WERI-Rb-1 (cell line): ENCODE measurements around the gene BECN2.

Source experiments
- DNase-seq: peaks from one replicate; pipeline ENCODE4 v3.0.0-alpha.2; 2020
- H3K27ac ChIP-seq: fragments of 250-450 bp; sonication (Bioruptor Pico); 2 replicates; pipeline ENCODE4 v1.5.1; 2020; ENCODE audit warnings: mild to moderate bottlenecking, moderate library complexity
- H3K27me3 ChIP-seq: fragments of 250-450 bp; sonication (Bioruptor Pico); 2 replicates; pipeline ENCODE4 v1.5.1; 2021; ENCODE audit warnings: mild to moderate bottlenecking, low read depth, moderate library complexity; ENCODE audit not compliant: insufficient read depth, severe bottlenecking
- H3K36me3 ChIP-seq: fragments of 250-450 bp; sonication (Bioruptor Pico); 2 replicates; pipeline ENCODE4 v1.5.1; 2020; ENCODE audit warnings: mild to moderate bottlenecking, moderate library complexity
- H3K4me3 ChIP-seq: 2 replicates; pipeline ENCODE4 v1.5.1; 2011; ENCODE audit warnings: low read depth, mild to moderate bottlenecking, control low read depth, low read length
- H3K9me3 ChIP-seq: fragments of 250-450 bp; sonication (Bioruptor Pico); 2 replicates; pipeline ENCODE4 v1.5.1; 2021; ENCODE audit warnings: mild to moderate bottlenecking, moderate library complexity; ENCODE audit not compliant: severe bottlenecking
- TF ChIP-seq, protein P1 (sequence below): IDR thresholded peaks from 2 replicates; pipeline ENCODE4 v1.5.1; 2011; ENCODE audit warnings: low read depth, mild to moderate bottlenecking, control low read depth, inconsistent platforms, low read length

Gene BECN2

DNA sequence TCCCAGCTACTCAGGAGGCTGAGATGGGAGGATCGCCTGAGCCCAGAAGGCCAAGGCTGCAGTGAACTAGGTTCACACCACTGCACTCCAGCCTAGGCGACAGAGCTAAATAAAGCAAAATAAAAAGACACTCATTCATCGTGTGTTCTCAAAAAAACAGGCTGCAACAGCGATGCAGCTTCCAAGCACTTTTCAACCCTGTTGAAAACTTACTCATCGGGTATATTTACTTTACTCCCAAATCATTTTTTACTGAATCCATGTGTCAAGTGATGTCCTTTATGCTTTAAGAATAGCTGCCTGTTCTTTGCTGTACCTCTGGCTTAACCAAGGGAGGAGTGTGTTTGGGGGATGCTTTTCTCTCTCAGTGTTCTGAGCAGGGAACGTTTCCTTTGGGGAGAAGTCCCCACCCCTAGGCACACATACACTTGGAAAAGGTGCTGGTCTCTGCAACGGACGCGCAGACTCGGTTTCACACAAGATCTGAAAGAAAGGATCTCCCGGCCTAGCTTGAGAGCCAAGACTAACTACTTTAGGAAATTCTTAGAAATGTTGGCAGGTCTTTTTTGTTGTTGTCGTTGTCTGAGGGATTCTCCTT, 39.9 kb downstream of the BECN2 start:
- DNase-seq: no peak
- no peak overlapping the region for H3K27ac ChIP-seq
- H3K9me3 ChIP-seq: peaks cover 4% of the 10 kb centered on the region
- no peak overlapping the region for H3K4me3 ChIP-seq
- H3K27me3 ChIP-seq: no peaks in the 10 kb centered on the region
- TF ChIP-seq, protein P1, sequence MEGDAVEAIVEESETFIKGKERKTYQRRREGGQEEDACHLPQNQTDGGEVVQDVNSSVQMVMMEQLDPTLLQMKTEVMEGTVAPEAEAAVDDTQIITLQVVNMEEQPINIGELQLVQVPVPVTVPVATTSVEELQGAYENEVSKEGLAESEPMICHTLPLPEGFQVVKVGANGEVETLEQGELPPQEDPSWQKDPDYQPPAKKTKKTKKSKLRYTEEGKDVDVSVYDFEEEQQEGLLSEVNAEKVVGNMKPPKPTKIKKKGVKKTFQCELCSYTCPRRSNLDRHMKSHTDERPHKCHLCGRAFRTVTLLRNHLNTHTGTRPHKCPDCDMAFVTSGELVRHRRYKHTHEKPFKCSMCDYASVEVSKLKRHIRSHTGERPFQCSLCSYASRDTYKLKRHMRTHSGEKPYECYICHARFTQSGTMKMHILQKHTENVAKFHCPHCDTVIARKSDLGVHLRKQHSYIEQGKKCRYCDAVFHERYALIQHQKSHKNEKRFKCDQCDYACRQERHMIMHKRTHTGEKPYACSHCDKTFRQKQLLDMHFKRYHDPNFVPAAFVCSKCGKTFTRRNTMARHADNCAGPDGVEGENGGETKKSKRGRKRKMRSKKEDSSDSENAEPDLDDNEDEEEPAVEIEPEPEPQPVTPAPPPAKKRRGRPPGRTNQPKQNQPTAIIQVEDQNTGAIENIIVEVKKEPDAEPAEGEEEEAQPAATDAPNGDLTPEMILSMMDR: no peak
- no peaks in the 10 kb centered on the region for H3K36me3 ChIP-seq

DNA sequence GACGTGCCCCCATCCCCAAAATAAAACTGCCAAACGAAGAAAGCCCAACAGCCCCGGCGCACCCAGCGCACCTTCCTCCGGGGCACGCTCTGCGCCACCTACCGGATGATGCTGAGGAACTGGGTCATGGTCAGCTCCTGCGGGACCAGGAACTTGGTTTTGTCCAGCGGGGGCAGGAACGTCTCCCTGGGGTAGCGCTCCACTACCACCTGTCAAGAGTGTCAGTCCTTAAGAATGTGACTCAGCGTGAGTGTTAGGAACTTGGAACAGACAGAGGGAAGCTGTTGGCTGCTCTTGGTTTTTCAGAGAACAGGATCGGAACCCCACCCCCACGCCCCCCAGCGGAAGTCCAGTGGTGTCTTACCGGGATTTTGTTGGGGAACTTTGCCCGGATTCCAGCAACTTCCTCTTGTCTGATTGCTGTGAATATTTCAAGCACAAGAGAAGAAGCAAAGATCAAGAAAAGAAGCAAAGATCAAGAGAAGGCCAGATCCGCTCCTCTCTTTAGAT, 40.9 kb downstream of the BECN2 start:
- Histone ChIP-seq H3K9me3 (peaks cover 4% of the 10 kb centered on the region), H3K27me3 (no peaks in the 10 kb centered on the region), H3K27ac (no peak overlapping the region), H3K36me3 (no peaks in the 10 kb centered on the region), H3K4me3 (no peak overlapping the region)
- DNase-seq: no peak
- TF ChIP-seq, protein P1: peak; percentile 12; the same call in 1 of the 2 replicates

DNA sequence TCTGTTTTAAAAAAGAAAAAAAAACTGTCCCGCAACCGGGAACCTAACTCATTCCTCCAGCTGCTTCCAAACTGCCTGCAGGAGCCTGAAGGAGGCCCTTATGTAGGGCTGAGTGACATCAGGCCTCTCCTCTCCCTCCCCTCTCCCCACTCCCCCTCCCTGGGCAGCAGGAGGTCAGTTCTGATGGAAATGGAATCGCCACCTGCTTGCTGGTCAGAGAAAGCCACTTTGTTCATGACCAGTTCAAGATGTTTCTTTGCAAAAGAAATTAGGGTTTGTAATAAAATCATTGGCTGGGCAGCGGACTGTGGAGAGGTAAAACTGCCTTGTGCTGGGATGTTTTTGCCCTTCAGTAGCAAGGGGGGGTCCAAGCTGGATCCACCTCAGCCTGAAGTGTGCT, 41.5 kb downstream of the BECN2 start, which contains the start of gene MAP1LC3C:
Gene MAP1LC3C (minus strand): TSS at position 73 of the 400 bp plus-strand sequence. CDS start 90 bp downstream, outside the sequence.
- peaks cover 4% of the 10 kb centered on the region for H3K9me3 ChIP-seq
- H3K27ac ChIP-seq: no peak within 1 kb of the TSS
- no peak within 1 kb of the TSS for H3K4me3 ChIP-seq

DNA sequence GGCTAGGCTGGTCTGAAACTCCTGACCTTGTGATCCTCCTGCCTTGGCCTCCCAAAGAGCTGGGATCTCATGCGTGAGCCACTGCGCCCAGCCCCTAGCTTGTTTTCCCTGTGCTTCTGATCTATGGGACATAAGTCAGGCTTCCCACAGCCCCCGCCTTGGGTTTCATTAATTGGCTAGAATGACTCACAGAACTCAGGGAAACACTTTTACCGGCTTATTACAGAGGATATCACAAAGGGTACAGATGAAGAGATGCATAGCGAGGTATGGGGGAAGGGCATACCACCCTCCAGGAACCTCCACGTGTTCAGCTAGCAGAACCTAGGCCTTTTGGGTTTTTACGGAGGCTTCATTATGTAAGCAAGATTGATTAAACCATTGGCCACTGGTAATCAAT, 42.9 kb downstream of the BECN2 start:
- no peak for DNase-seq
- Histone ChIP-seq H3K9me3 (peaks cover 4% of the 10 kb centered on the region), H3K27me3 (no peaks in the 10 kb centered on the region), H3K27ac (no peak overlapping the region), H3K36me3 (no peaks in the 10 kb centered on the region), H3K4me3 (no peak overlapping the region)
- TF ChIP-seq, protein P1: no peak

More for the DNA sequence above, 41.5 kb downstream of the BECN2 start, which contains the start of gene MAP1LC3C:
- TF ChIP-seq, protein P1: no peak
- DNase-seq: no peak
- H3K27me3 ChIP-seq: no peaks in the 10 kb centered on the region
- no peaks in the 10 kb centered on the region for H3K36me3 ChIP-seq

DNA sequence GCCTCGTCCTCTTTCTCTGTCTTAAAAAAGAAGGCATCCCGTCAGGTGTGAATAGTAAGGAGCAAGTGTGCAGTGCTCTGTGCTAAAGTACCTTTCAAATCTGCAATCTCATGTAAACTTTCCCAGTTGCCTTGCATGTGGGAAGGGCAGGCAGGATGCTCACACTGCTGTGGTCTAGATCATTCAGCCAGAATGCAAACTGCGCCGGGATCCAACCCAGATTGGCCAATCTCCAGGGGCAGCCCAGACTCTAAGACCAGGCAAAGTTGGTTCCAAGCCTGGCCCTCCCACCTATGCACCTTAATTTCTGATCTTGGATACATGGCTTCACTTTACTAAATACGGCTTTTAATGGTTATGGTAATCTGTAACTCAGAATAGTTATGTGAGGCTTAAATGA, 44.5 kb downstream of the BECN2 start:
- no peaks in the 10 kb centered on the region for H3K36me3 ChIP-seq
- TF ChIP-seq, protein P1: no peak
- no peak for DNase-seq
- H3K27ac ChIP-seq: no peak overlapping the region
- H3K4me3 ChIP-seq: no peak overlapping the region
- H3K27me3 ChIP-seq: no peaks in the 10 kb centered on the region
- no peaks in the 10 kb centered on the region for H3K9me3 ChIP-seq

DNA sequence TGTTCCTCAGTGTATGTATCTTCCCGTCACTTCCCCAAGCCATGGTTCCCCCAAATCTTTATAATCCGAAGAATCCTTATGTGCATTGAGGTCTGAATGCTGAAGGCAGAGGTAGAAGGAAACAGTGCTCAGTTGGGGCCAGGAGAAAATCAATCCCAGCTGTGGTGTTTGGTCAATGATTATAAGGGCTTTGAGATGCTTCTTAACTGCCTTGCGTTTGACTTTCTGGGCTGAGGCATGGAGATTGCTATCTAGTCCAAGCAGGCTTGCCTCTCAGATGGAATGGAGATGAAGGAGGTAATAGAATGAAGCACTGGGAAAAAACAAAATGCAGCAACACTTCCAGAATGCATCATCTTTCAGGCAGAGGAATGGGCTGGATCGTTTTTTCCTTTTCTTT, 44.9 kb downstream of the BECN2 start:
- Histone ChIP-seq H3K27me3 (no peaks in the 10 kb centered on the region), H3K36me3 (no peaks in the 10 kb centered on the region), H3K9me3 (no peaks in the 10 kb centered on the region), H3K27ac (no peak overlapping the region), H3K4me3 (no peak overlapping the region)
- TF ChIP-seq, protein P1: no peak
- DNase-seq: no peak
